Type B pancreatic cell (in vitro differentiated cells): ENCODE results near the gene APPBP2. TPM values are rescaled to one million over a fixed set of nuclear protein-coding genes. Genes with fewer than 3 reads are reported as not detected.
"Not testable (repeated sequence)": the region's sequence is repeated elsewhere in the genome, so short reads cannot be mapped to it uniquely, and the experiment has no call there.

ENCODE experiments used
- DNase-seq: peaks from one replicate; pipeline ENCODE4 v3.0.0; 2021; ENCODE audit warnings: mixed read lengths; ENCODE audit not compliant: unreplicated experiment; ENCODE audit errors: extremely low spot score
- H3K27ac Mint-ChIP-seq: 2 replicates; pipeline ENCODE4 v1.8.0; 2021; ENCODE audit warnings: mild to moderate bottlenecking, mixed read lengths
- H3K27me3 Mint-ChIP-seq: 2 replicates; pipeline ENCODE4 v1.8.0; 2021; ENCODE audit warnings: mixed read lengths
- H3K36me3 Mint-ChIP-seq: 2 replicates; pipeline ENCODE4 v1.8.0; 2021; ENCODE audit warnings: mixed read lengths
- H3K4me1 Mint-ChIP-seq: one replicate; pipeline ENCODE4 v1.8.0; 2021; ENCODE audit warnings: mixed read lengths; ENCODE audit not compliant: unreplicated experiment
- H3K4me3 Mint-ChIP-seq: 2 replicates; pipeline ENCODE4 v1.8.0; 2021; ENCODE audit warnings: mild to moderate bottlenecking, mixed read lengths
- H3K9me3 Mint-ChIP-seq: 2 replicates; pipeline ENCODE4 v1.8.0; 2021; ENCODE audit warnings: mixed read lengths
- total RNA-seq: library from RNA; stranded (reverse); gene quantifications from 2 replicates; pipeline ENCODE4 v1.2.1, GENCODE V29; 2021; ENCODE audit warnings: low replicate concordance
- TF ChIP-seq, protein P1 (sequence below): fragments of 200-600 bp; sonication (generic); conservative IDR thresholded peaks from 2 replicates; pipeline ENCODE4 v1.5.0; 2021; ENCODE audit warnings: antibody characterized with exemption, mild to moderate bottlenecking

Gene APPBP2
- total RNA-seq, 1 donor from 2014 or later: 66.4 TPM

GRCh38 chr17:60554377-60554788 is 28.3 kb upstream of the APPBP2 start:
- Mint-ChIP-seq H3K9me3 (peaks cover 8% of the 10 kb centered on the region), H3K27ac (no peak overlapping the region), H3K27me3 (no peaks in the 10 kb centered on the region), H3K36me3 (peaks cover 4% of the 10 kb centered on the region), H3K4me3 (no peak overlapping the region), H3K4me1 (no peaks in the 10 kb centered on the region)
- TF ChIP-seq, protein P1, sequence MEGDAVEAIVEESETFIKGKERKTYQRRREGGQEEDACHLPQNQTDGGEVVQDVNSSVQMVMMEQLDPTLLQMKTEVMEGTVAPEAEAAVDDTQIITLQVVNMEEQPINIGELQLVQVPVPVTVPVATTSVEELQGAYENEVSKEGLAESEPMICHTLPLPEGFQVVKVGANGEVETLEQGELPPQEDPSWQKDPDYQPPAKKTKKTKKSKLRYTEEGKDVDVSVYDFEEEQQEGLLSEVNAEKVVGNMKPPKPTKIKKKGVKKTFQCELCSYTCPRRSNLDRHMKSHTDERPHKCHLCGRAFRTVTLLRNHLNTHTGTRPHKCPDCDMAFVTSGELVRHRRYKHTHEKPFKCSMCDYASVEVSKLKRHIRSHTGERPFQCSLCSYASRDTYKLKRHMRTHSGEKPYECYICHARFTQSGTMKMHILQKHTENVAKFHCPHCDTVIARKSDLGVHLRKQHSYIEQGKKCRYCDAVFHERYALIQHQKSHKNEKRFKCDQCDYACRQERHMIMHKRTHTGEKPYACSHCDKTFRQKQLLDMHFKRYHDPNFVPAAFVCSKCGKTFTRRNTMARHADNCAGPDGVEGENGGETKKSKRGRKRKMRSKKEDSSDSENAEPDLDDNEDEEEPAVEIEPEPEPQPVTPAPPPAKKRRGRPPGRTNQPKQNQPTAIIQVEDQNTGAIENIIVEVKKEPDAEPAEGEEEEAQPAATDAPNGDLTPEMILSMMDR: no peak
- DNase-seq: no peak

GRCh38 chr17:60552255-60552654 is 26.2 kb upstream of the APPBP2 start:
- not testable (repeated sequence) for H3K27ac Mint-ChIP-seq, H3K27me3 Mint-ChIP-seq, DNase-seq, H3K9me3 Mint-ChIP-seq, H3K4me1 Mint-ChIP-seq, H3K4me3 Mint-ChIP-seq, H3K36me3 Mint-ChIP-seq

GRCh38 chr17:60548990-60549389 is 22.9 kb upstream of the APPBP2 start:
- H3K27me3 Mint-ChIP-seq: no peaks in the 10 kb centered on the region

DNA sequence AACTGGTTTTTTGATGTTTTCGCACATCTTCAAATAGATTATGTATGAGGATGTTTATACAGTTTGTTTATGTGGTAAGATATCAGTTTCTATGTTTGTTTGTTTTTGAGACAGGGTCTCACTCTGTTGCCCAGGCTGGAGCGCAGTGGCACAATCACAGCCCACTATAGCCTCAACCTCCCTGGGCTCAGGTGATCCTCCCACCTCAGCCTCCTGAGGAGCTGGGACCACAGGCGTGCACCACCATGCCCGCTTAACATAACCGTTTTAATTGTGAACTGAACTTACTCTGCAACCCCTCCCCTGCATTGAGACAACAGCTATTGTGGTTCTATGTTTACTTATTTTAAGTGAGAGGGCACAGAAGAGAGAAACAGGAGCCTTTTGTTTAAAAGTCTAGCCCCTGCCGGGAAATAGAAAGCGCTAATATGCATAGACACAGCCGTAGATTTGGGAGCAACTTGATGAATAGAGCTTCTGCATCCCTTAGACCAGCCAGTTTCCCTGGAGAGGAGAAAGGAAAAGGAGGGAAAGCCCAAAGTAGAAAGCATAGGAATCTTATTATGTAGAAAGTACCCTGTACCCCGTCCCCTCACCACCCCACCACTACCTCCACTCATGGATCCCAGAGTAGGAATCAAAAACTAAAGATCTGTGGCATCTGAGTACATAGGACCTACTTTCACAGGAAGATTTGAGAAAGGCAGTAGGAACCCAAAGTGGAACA is 19.6 kb upstream of the APPBP2 start:
- no peak overlapping the region for H3K27ac Mint-ChIP-seq

More at GRCh38 chr17:60548990-60549389, 22.9 kb upstream of the APPBP2 start:
- DNase-seq: no peak
- TF ChIP-seq, protein P1: no peak
- no peaks in the 10 kb centered on the region for H3K9me3 Mint-ChIP-seq
- H3K27ac Mint-ChIP-seq: no peak overlapping the region
- peaks cover 4% of the 10 kb centered on the region for H3K36me3 Mint-ChIP-seq
- no peak overlapping the region for H3K4me3 Mint-ChIP-seq
- H3K4me1 Mint-ChIP-seq: no peaks in the 10 kb centered on the region

DNA sequence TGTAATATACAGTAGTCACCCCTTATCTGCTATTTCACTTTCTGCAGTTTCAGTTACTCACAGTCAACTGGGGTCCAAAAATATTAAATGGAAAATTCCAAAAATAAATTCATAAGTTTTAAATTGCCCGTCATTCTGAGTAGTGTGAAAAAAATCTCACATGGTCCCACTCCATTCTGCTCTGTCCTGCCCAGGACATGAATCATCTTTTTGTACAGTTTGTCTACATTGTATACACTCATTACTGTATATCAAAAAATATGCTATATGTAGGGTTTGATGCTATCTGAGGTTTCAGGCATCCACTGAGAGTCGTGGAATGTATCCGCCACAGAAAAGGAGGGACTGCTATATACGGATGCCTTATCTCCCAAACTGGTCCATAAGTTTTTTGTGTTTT is 16.0 kb upstream of the APPBP2 start:
- Mint-ChIP-seq H3K9me3 (no peaks in the 10 kb centered on the region), H3K4me3 (no peak overlapping the region), H3K4me1 (no peaks in the 10 kb centered on the region), H3K36me3 (no peaks in the 10 kb centered on the region), H3K27ac (no peak overlapping the region), H3K27me3 (no peaks in the 10 kb centered on the region)
- no peak for DNase-seq
- TF ChIP-seq, protein P1: no peak

More for the DNA sequence above, 19.6 kb upstream of the APPBP2 start:
- H3K9me3 Mint-ChIP-seq: no peaks in the 10 kb centered on the region
- H3K36me3 Mint-ChIP-seq: no peaks in the 10 kb centered on the region
- no peaks in the 10 kb centered on the region for H3K27me3 Mint-ChIP-seq
- DNase-seq: no peak
- TF ChIP-seq, protein P1: no peak
- H3K4me1 Mint-ChIP-seq: no peaks in the 10 kb centered on the region
- no peak overlapping the region for H3K4me3 Mint-ChIP-seq

- no peaks in the 10 kb centered on the region for H3K27me3 Mint-ChIP-seq
- no peak overlapping the region for H3K27ac Mint-ChIP-seq
- no peaks in the 10 kb centered on the region for H3K9me3 Mint-ChIP-seq
- no peak overlapping the region for H3K4me3 Mint-ChIP-seq
- no peaks in the 10 kb centered on the region for H3K4me1 Mint-ChIP-seq
- no peaks in the 10 kb centered on the region for H3K36me3 Mint-ChIP-seq
- TF ChIP-seq, protein P1: no peak
- DNase-seq: no peak
These were observed 14.4 kb upstream of the APPBP2 start for GRCh38 chr17:60540460-60540859.
